K562 (cell line): ENCODE measurements around the gene ATP1A3.

Experiments
- ATF7 ChIP-seq: fragments of 450-650 bp; IDR thresholded peaks from 2 replicates; pipeline ENCODE4 v1.7.1; 2014; ENCODE audit warnings: mild to moderate bottlenecking, moderate library complexity
- BCOR ChIP-seq: fragments of 450-650 bp; IDR thresholded peaks from 2 replicates; pipeline ENCODE4 v1.6.1; 2016
- CBX3 ChIP-seq, 2 experiments: IDR thresholded peaks; 1 replicate in 1 of 2; 2 replicates in 1 of 2; pipeline ENCODE4 v1.6.1; 2012; ENCODE audit warnings: inconsistent platforms in 2 of 2, low read length in 2 of 2, borderline replicate concordance in 1 of 2, control low read depth in 1 of 2
- CTCF ChIP-seq, 3 experiments: IDR thresholded peaks in 2 of 3; conservative IDR thresholded peaks in 1 of 3; 2 replicates each; pipeline ENCODE4 v1.5.1; 2011 to 2012; ENCODE audit warnings: low read length in 3 of 3, mild to moderate bottlenecking in 3 of 3, control low read depth in 2 of 3, improper control_type of control experiment in 1 of 3, inconsistent platforms in 1 of 3, low read depth in 1 of 3, mixed read lengths in 1 of 3, moderate library complexity in 1 of 3; ENCODE audit not compliant: insufficient read depth in 2 of 3
- DNMT1 ChIP-seq: fragments of 450-650 bp; IDR thresholded peaks from 2 replicates; pipeline ENCODE4 v1.6.1; 2016; ENCODE audit warnings: antibody characterized with exemption, mild to moderate bottlenecking
- ZNF121 ChIP-seq: sonication (generic); formaldehyde crosslinking; conservative IDR thresholded peaks from 2 replicates; pipeline ENCODE4 v1.8.0; 2022; ENCODE audit warnings: missing genetic modification reagents
- ZNF274 ChIP-seq: IDR thresholded peaks from 2 replicates; pipeline ENCODE4 v1.6.1; 2011; ENCODE audit warnings: low read depth, mild to moderate bottlenecking, low read length, moderate library complexity, borderline replicate concordance
- ZNF384 ChIP-seq: IDR thresholded peaks from 2 replicates; pipeline ENCODE4 v1.6.1; 2012; ENCODE audit warnings: low read depth, low read length, improper control_type of control experiment
- ZNF407 ChIP-seq: fragments of 450-650 bp; IDR thresholded peaks from 2 replicates; pipeline ENCODE4 v1.6.1; 2016; ENCODE audit warnings: low read depth
- ZNF668 ChIP-seq: fragments of 250-450 bp; sonication (Bioruptor Pico); IDR thresholded peaks from 2 replicates; pipeline ENCODE4 v1.8.0; 2022; ENCODE audit warnings: mild to moderate bottlenecking, inconsistent platforms
- ZNF77 ChIP-seq: fragments of 250-450 bp; sonication (Bioruptor Pico); IDR thresholded peaks from 2 replicates; pipeline ENCODE4 v1.5.0; 2020

GRCh38 chr19:41968751-41969595, 25.1 kb downstream of the ATP1A3 start:
- TF ChIP-seq ZNF384 (no peak), ATF7 (no peak), CBX3 (IDR thresholded peaks at IDR 0.05; ENCODE audit: borderline replicate concordance in 1 of 2, low read length in 2 of 2) (no peak), ZNF77 (CRISPR knock-in tag) (no peak), ZNF668 (CRISPR knock-in tag) (no peak), DNMT1 (no peak), ZNF274 (no peak), BCOR (no peak), ZNF407 (no peak), ZNF121 (no peak), CTCF (IDR thresholded peaks at IDR 0.05 in 2 of 3, conservative IDR thresholded peaks at IDR 0.05 in 1 of 3; ENCODE audit: insufficient read depth in 2 of 3, low read depth in 1 of 3, low read length in 3 of 3) (no peak)
